Hepatocyte (in vitro differentiated cells): Measurements from ENCODE around the gene OR10C1. TPM values are rescaled to one million over a fixed set of nuclear protein-coding genes. Genes with fewer than 3 reads are reported as not detected.

ENCODE experiments used
- DNase-seq: peaks from one replicate; pipeline ENCODE4 v3.0.0-alpha.2; 2016; ENCODE audit warnings: low spot score
- H2AFZ ChIP-seq: fragments of 200-600 bp; sonication (generic); 2 replicates; pipeline ENCODE4 v1.6.0; 2016; ENCODE audit warnings: antibody characterized with exemption, mild to moderate bottlenecking
- H3K27ac ChIP-seq: fragments of 200-600 bp; sonication (generic); 2 replicates; pipeline ENCODE4 v1.5.1; 2016; ENCODE audit warnings: mild to moderate bottlenecking
- H3K27me3 ChIP-seq: fragments of 200-600 bp; sonication (generic); 2 replicates; pipeline ENCODE4 v1.6.1; 2016
- H3K36me3 ChIP-seq: fragments of 200-600 bp; sonication (generic); replicated peaks from 2 replicates; pipeline ENCODE4 v1.5.1; 2016; ENCODE audit warnings: low read depth; ENCODE audit not compliant: insufficient read depth
- H3K4me1 ChIP-seq: fragments of 200-600 bp; sonication (generic); 2 replicates; pipeline ENCODE4 v1.5.1; 2016; ENCODE audit warnings: mild to moderate bottlenecking, moderate library complexity; ENCODE audit not compliant: insufficient read depth
- H3K4me2 ChIP-seq: fragments of 200-600 bp; sonication (generic); 2 replicates; pipeline ENCODE4 v1.6.0; 2016
- H3K4me3 ChIP-seq: fragments of 200-600 bp; sonication (generic); 2 replicates; pipeline ENCODE4 v1.5.1; 2016; ENCODE audit warnings: mild to moderate bottlenecking
- H3K79me2 ChIP-seq: fragments of 200-600 bp; sonication (generic); 2 replicates; pipeline ENCODE4 v1.6.0; 2017; ENCODE audit warnings: mild to moderate bottlenecking
- H3K9me2 ChIP-seq: fragments of 200-600 bp; sonication (generic); replicated peaks from 2 replicates; pipeline ENCODE4 v1.6.0; 2017; ENCODE audit warnings: mild to moderate bottlenecking; ENCODE audit not compliant: insufficient read depth
- H3K9me3 ChIP-seq: fragments of 200-600 bp; sonication (generic); 2 replicates; pipeline ENCODE4 v1.5.1; 2016; ENCODE audit warnings: low read depth, mild to moderate bottlenecking
- H4K20me1 ChIP-seq: fragments of 200-600 bp; sonication (generic); 2 replicates; pipeline ENCODE4 v1.6.0; 2016; ENCODE audit warnings: mild to moderate bottlenecking; ENCODE audit not compliant: insufficient read depth, poor library complexity, severe bottlenecking
- EZH2 ChIP-seq: fragments of 200-600 bp; sonication (generic); IDR thresholded peaks from 2 replicates; pipeline ENCODE4 v1.6.1; 2016; ENCODE audit warnings: antibody characterized with exemption, mild to moderate bottlenecking, borderline replicate concordance
- EZH2phosphoT487 ChIP-seq: fragments of 200-600 bp; sonication (generic); IDR thresholded peaks from one replicate; pipeline ENCODE4 v1.6.1; 2018; ENCODE audit warnings: antibody characterized with exemption, mild to moderate bottlenecking, low read depth, moderate library complexity; ENCODE audit not compliant: unreplicated experiment, severe bottlenecking
- WGBS: methylation state at CpG from one replicate; pipeline ENCODE4 v1.1.6; 2016; ENCODE audit warnings: low lambda C conversion rate; ENCODE audit errors: missing lambda C conversion rate; 5-methylcytosine and 5-hydroxymethylcytosine counted together
- polyA plus RNA-seq: library from polyadenylated mRNA; unstranded; fragments of >200 nt; fragmentation: Nextera tagmentation; extraction: Ambion mirVana; gene quantifications from 2 replicates; pipeline ENCODE4 v1.2.1, GENCODE V29; 2016
- total RNA-seq: library from RNA; depleted of rRNA; stranded (reverse); fragments of >200 nt; gene quantifications from 2 replicates; pipeline ENCODE4 v1.2.3, GENCODE V29; 2014
- TF ChIP-seq, protein P1 (sequence below): fragments of 200-600 bp; sonication (generic); IDR thresholded peaks from 2 replicates; pipeline ENCODE4 v1.5.1; 2016; ENCODE audit warnings: antibody characterized with exemption, mild to moderate bottlenecking; ENCODE audit not compliant: poor library complexity

Gene OR10C1
- total and polyA plus RNA-seq, 2 experiments from 2014 or later: not detected

DNA sequence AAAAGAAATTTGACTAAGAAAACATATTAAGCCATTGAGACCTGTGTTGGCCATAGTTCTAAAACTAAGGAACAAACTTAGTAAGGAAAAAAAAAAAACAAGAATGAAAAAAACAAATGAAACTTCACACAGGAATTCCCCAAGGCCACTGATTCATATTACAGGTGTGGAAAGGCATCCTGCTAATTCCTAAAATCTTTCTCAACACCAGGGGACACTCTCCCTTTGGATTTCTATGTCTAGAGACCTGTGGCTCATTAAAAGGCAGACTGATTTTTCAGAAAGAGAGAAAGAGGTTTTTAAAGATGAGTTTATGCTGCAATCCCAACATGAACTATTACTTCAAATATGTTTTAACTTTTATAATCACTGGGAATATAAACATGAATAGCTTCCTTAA lies 24.5 kb upstream of the OR10C1 start, which contains the start of gene OR12D1:
Gene OR12D1, plus strand, starts transcription at position 341 of the 400 bp plus-strand sequence.
- Histone ChIP-seq H3K9me2 (no peaks in the 10 kb centered on the region), H2AFZ (no peak within 1 kb of the TSS), H3K4me3 (no peak within 1 kb of the TSS), H3K36me3 (no peaks in the 10 kb centered on the region), H3K9me3 (no peaks in the 10 kb centered on the region), H3K4me1 (no peaks in the 10 kb centered on the region), H3K27me3 (no peaks in the 10 kb centered on the region), H3K27ac (no peak within 1 kb of the TSS), H4K20me1 (no peaks in the 10 kb centered on the region), H3K4me2 (no peak within 1 kb of the TSS), H3K79me2 (no peaks in the 10 kb centered on the region)
- TF ChIP-seq, protein P1, sequence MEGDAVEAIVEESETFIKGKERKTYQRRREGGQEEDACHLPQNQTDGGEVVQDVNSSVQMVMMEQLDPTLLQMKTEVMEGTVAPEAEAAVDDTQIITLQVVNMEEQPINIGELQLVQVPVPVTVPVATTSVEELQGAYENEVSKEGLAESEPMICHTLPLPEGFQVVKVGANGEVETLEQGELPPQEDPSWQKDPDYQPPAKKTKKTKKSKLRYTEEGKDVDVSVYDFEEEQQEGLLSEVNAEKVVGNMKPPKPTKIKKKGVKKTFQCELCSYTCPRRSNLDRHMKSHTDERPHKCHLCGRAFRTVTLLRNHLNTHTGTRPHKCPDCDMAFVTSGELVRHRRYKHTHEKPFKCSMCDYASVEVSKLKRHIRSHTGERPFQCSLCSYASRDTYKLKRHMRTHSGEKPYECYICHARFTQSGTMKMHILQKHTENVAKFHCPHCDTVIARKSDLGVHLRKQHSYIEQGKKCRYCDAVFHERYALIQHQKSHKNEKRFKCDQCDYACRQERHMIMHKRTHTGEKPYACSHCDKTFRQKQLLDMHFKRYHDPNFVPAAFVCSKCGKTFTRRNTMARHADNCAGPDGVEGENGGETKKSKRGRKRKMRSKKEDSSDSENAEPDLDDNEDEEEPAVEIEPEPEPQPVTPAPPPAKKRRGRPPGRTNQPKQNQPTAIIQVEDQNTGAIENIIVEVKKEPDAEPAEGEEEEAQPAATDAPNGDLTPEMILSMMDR: no peak
- TF ChIP-seq EZH2: no peak
- TF ChIP-seq EZH2phosphoT487: no peak
- peak; percentile 6 for DNase-seq

DNA sequence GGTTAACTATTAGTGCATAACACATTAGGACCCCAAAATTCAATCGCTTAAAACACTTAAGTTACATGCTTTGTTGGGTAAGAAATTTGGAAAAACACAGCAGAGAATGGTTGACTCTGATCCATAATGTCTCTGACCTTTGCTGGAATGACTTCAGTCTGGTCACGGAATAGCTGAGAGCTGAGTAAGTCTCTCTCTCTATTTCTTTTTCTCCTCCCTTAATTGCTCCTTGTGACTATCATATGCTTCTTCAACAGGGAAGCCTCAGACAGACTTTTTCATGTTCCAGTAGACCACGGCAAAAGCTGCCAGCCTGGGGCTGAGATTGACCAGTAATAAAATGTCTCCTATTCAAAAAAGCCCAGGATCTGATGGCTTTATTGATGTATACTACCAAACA lies 19.6 kb upstream of the OR10C1 start:
- no peak overlapping the region for H3K4me2 ChIP-seq
- no peaks in the 10 kb centered on the region for H4K20me1 ChIP-seq
- H3K4me1 ChIP-seq: no peaks in the 10 kb centered on the region
- H3K27ac ChIP-seq: no peak overlapping the region
- 77% methylated on average over 3 of the region's 3 CpGs for WGBS
- no peaks in the 10 kb centered on the region for H3K36me3 ChIP-seq
- H3K9me2 ChIP-seq: no peaks in the 10 kb centered on the region
- DNase-seq: no peak
- no peak overlapping the region for H2AFZ ChIP-seq
- no peaks in the 10 kb centered on the region for H3K9me3 ChIP-seq
- TF ChIP-seq EZH2phosphoT487: no peak
- TF ChIP-seq, protein P1: no peak
- TF ChIP-seq EZH2: no peak
- no peaks in the 10 kb centered on the region for H3K27me3 ChIP-seq
- no peak overlapping the region for H3K4me3 ChIP-seq
- H3K79me2 ChIP-seq: no peaks in the 10 kb centered on the region

DNA sequence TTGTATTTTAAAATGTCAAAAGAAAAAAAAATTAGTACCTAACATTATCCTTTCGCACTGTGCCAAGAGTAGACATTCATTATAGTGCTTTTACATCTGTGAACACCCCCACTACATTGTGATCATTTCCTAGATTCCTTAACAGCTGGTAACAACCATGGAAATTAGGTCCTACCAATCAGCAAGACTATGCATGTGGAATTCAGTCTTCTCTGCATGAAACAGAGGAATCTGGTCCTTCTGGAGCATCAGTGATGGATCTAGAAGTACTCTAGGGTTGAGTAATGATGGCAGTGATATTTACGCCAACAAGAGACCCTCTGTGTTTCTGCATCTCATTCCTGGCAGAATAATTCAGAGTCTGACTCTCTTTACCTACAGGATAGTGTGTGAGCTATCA lies 14.9 kb upstream of the OR10C1 start:
- 95% methylated on average over 2 of the region's 2 CpGs for WGBS
- TF ChIP-seq EZH2 (no peak), EZH2phosphoT487 (no peak)
- TF ChIP-seq, protein P1: no peak

DNA sequence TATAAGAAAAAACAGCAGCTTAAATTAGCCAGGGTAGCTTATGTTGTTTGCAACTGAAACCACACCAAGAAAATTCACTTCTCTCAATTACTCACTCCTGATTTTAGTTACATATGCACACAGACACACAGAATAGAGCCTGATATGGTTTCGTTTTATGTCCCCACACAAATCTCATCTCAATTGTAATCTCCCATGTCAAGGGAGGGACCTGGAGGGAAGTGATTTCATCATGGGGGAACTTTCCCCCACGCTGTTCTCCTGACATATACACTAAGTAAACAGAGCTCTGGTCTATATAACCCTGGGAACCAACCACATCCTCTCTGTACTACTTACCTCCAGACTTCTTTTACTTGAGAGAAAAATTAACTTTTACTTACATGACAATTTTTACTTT lies 14.5 kb upstream of the OR10C1 start:
- Histone ChIP-seq H3K27ac (no peak overlapping the region), H2AFZ (no peak overlapping the region), H3K27me3 (no peaks in the 10 kb centered on the region), H3K4me1 (no peaks in the 10 kb centered on the region), H3K4me3 (no peak overlapping the region), H3K9me3 (no peaks in the 10 kb centered on the region), H3K79me2 (no peaks in the 10 kb centered on the region), H3K9me2 (no peaks in the 10 kb centered on the region), H3K4me2 (no peak overlapping the region), H3K36me3 (no peaks in the 10 kb centered on the region), H4K20me1 (no peaks in the 10 kb centered on the region)
- DNase-seq: no peak
- WGBS: 59% methylated on average over 2 of the region's 2 CpGs
- TF ChIP-seq, protein P1: no peak
- TF ChIP-seq EZH2: no peak
- no peak for TF ChIP-seq EZH2phosphoT487

More for the DNA sequence above, 14.9 kb upstream of the OR10C1 start:
- H3K79me2 ChIP-seq: no peaks in the 10 kb centered on the region
- no peaks in the 10 kb centered on the region for H4K20me1 ChIP-seq
- no peaks in the 10 kb centered on the region for H3K9me3 ChIP-seq
- no peaks in the 10 kb centered on the region for H3K9me2 ChIP-seq
- H3K27ac ChIP-seq: no peak overlapping the region
- no peaks in the 10 kb centered on the region for H3K36me3 ChIP-seq
- no peak for DNase-seq
- H3K4me1 ChIP-seq: no peaks in the 10 kb centered on the region
- H3K27me3 ChIP-seq: no peaks in the 10 kb centered on the region
- H3K4me2 ChIP-seq: no peak overlapping the region
- H2AFZ ChIP-seq: no peak overlapping the region
- H3K4me3 ChIP-seq: no peak overlapping the region
